NCI-H2227 treated with DMSO at 0.1 percent for 48 hours (cell line): Measurements from ENCODE around the gene MOB3B.

Source experiments
- DNase-seq: peaks from one replicate; lab custom pipeline; 2025; lab: John Stamatoyannopoulos, UW

Gene MOB3B

GRCh38 chr9:27541740-27542139 is 12.1 kb upstream of the MOB3B start:
- no peak for DNase-seq

GRCh38 chr9:27540502-27540901 is 10.9 kb upstream of the MOB3B start:
- DNase-seq, result no peak

DNA sequence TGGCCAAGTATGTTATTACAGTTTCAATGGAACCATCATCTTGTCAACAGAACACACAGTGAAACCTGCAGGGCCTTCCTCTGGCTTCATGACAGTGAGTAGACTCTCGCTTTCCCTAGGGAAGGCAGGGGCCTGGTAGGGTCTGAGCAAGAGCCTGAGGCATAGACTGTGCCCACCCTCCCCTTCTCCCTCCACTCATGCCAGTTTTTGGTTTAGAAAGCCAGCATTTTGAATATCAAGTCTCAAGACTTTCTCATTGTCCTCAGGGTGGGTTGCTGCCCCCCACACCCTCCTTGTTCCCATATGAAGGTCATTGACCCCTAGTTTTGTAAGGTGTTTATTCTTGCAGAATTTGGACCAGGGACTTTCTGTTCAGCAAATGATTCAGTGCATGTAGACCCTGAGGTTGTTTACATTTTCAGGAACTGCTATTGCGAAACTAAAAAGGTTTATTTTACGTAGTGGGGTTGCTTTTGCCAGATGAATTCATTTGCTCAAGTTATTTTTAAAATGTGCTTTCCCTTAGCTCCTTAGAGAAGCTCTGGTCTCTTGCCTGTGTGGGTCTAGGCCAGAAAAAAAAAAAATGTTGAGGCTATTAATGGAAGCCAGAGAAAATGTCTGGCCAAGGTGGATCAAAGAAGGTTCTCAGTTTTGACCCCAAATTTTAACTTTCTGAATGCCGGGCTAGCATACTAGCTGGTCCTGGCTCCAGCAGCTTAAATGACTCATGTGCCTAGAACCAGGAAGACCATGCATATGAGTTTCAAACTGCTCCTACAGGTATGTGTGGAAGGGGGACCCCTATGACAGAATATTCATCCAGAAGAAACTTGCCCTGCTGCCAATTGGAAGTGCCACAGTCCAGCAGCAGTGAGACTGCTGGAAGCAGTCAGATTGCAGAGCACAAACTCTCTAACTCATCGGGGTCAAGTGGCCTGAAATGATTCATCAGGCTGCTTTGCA is 10.1 kb upstream of the MOB3B start:
- no peak for DNase-seq

DNA sequence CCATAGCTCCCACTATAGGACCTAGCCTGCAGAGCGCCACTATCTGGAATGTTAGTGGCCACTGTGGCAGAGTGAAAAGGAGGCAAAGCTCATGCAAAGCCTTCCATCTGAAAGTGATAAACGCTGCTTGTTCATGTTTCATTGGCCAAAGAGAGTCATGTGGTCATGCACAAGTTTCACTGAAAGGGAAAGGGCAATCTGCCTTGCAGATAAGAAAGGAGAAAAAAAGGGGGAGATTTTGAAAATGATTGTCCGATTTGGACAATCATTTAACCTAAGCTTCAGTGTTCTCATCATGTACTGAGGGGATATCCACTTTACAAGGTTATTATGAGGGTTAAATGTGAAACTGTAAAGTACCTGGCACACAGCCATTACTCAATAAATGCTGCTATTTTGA is 9.0 kb upstream of the MOB3B start:
- DNase-seq, result no peak

DNA sequence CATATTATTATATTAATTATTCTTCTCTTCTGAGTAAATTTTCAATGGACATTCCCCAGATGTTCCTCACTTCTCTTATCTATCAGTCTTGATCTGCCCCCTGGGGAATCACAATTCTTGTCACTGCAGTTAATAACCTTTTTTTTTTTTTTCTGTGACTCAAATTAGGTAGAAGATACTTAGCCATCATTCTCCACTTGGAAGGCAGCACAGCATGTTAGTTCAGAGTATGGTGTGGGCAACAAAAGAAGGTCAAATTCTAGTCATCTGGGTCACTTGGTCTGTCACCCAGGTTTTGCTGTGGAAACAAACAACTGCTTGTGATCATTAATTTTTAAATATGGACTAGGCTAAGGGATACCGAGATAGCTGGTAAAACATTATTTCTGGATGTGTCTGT is 8.1 kb upstream of the MOB3B start:
- DNase-seq, result no peak

DNA sequence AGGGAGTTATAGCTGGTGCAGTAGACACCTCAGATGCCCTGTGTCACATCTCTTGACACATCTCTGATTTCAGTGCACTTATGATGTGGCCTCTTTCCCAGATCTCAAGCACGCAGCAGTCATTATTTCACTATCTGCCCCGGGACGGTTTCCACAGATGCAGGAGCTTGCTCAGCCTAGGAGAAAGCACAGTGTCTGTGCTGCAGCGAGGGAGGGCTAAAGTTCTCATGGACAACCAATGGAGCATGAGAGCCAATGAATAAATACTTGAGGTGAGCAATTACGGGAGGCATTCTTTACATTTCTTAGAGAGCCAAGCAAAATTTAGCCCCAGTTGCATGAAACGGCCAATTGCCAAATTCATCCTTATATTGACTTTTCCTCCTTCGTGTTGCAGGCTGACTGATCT is 7.4 kb upstream of the MOB3B start:
- DNase-seq, result no peak

- DNase-seq, result no peak
Observed at GRCh38 chr9:27536168-27536567, 6.6 kb upstream of the MOB3B start.

- no peak for DNase-seq
Observed at GRCh38 chr9:27535701-27536118, 6.1 kb upstream of the MOB3B start.

- no peak for DNase-seq
Observed at GRCh38 chr9:27534658-27535209, 5.1 kb upstream of the MOB3B start.

GRCh38 chr9:27534131-27534530 is 4.5 kb upstream of the MOB3B start:
- DNase-seq, result no peak

- no peak for DNase-seq
Observed at GRCh38 chr9:27533311-27533710, 3.7 kb upstream of the MOB3B start.

DNA sequence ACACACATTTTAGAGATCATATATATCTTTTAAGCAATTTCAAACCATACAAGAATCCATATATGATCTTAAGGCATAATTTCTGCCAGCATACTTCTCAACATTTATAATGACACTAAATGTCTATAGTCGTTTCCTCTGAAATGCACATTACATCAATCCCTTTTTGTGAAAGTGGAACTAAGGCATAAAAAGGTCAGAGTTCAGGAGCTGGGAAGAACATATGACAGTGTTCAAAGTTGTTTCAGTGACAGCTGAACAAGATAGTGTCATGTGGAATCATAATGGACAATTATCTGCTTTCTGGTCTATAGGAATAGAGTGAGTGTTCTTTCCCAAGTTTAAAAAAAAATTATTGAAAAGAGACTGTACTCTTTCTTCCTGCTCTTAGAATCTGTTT is 2.4 kb upstream of the MOB3B start:
- DNase-seq, result no peak

DNA sequence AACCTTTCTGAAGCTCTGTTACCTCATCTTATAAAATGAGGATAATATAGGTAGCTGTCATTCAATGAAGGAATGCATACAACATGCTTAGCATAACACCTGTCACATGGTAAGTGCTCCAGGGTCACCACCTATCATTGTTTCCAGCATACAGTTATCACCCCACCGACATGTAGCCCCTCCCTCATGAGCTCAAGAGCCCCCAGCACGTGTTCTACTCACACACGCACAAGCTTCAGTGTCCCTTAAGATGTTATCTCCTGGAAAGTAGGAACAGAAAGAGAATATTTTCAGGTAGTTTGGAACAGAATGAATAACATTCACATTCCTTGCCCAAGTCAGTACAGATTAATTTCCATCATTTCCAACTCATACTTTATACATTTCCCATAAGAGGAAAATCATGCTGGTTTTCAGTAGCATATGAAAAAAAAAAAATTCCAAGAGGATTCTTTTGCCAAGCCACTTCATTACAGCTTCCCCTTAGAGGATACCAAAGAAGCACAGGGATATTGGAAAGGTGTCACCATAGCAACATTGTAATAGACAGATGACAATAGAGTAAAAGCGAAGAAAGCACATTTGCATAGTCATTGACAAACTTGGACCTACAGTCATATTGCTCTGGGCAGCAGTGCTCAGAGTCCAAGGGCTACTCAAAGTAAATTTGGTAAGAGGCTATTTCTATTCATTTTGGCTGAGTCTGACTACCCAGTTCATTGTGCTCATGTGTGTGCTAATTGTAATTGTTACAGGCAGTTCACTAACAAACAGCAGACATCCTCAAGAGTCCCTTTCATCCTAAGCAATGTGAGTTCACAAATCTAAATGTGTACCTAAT is 1.5 kb upstream of the MOB3B start:
- no peak for DNase-seq

- no peak for DNase-seq
Observed at GRCh38 chr9:27528886-27529315, 713 bp downstream of the MOB3B start.

DNA sequence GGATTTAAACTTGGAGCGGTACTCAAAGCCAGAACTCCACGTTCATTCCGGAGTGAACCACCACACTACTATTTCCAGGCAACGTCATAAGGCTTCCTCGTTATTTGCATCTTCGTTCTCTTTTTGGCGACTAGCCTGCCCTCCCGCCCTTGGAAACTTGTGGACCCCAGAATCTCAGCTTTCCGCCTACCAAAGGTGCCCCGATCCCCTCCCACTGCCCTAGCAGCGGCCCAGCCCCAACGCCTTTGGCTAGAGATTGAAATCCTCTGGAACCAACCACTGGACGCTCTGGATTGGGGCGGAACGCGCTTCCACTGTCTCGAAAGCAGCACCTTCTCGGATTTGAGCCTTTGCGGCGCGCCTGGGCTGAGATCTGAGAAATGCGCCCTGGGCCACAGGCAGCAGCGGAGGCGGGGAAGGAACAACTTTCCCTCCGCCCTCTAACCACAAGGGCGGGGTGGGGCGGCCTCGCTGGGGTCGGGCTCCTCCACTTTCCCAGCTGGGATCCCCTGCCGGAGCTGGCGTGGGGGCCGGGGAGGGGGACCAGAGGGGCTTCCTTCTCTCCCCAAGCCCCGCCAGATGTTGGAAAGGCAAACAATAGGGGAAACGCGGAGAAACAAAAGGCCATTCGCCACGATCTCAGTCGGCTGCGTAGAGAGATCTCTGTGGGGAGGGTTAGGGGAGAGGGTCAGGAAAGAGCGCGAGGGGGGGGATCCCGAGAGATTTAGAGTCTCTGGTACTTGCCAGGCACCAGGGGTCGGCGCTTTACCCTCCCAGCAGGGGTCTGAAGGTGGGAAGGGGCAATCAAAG is 1.3 kb downstream of the MOB3B start:
- DNase-seq, result no peak

DNA sequence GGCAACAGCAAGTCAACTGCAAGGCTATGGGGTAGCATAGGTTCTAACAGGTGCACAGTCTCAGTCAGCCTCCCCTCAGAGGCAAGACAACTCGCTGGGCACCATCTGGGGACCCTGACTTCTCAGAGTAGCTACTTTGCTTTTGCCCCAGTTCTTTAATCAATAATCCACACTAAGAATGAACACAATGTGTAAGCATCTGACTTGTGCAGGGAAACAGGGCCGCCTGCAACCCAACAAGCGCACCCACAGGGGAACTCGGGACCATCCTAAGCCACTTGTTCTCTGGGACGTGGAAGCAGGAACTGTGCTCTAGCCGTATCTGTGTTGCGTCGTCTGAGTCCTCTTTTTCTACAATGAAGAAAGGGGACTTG is 1.9 kb downstream of the MOB3B start:
- no peak for DNase-seq

DNA sequence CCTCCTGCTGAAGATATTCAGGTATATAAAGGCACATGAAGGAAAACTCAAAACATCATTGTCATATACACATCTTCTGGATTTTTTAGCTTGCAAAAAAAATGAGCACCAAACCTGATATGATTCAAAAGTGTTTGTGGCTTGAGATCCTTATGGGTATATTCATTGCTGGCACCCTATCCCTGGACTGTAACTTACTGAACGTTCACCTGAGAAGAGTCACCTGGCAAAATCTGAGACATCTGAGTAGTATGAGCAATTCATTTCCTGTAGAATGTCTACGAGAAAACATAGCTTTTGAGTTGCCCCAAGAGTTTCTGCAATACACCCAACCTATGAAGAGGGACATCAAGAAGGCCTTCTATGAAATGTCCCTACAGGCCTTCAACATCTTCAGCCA is 5.4 kb downstream of the MOB3B start, which contains the start of gene IFNK:
Gene IFNK (plus strand): TSS at position 55 of the 400 bp plus-strand sequence. CDS start 47 bp downstream, at position 102.
- no peak for DNase-seq

GRCh38 chr9:27523141-27523540 is 6.5 kb downstream of the MOB3B start:
- no peak for DNase-seq

DNA sequence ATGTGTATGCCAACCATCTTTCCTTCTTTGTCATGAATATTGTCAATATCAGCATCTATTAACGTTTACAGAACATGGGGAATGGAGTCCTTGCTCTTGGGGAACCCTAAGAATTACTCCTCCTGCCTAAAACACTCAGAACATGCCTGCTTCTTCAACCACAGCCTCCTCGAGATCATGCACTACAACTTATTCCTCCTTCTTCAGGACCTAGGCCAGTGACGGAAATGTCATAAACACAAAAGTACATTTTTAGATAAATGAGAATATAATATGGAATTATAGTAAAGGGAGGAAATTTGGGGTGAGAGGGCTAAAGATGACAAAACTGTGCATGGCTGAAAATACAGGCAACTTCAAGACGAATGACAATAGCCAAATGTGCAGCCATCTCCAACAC is 8.6 kb downstream of the MOB3B start:
- no peak for DNase-seq

GRCh38 chr9:27519466-27520465 is 9.8 kb downstream of the MOB3B start:
- no peak for DNase-seq
